GM18870 (cell line): ENCODE results near the gene ZYG11A.
"Not testable (repeated sequence)": the region's sequence is repeated elsewhere in the genome, so short reads cannot be mapped to it uniquely, and the experiment has no call there.

Experiments
- ATAC-seq: cut with Tn5 transposase; IDR thresholded peaks from one replicate; pipeline ENCODE4 v1.9.1; 2021; ENCODE audit warnings: moderate library complexity; ENCODE audit not compliant: unreplicated experiment

The ZYG11A gene

DNA sequence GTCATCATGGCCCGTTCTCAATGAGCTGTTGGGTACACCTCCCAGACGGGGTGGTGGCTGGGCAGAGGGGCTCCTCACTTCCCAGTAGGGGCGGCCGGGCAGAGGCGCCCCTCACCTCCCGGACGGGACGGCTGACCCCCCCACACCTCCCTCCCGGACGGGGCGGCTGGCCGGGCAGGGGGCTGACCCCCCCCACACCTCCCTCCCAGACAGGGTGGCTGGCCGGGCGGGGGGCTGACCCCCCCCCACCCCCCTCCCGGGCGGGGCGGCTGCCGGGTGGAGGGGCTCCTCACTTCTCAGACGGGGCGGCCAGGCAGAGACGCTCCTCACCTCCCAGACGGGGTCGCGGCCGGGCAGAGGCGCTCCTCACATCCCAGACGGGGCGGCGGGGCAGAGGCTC lies 27.2 kb downstream of the ZYG11A start:
- not testable (repeated sequence) for ATAC-seq

DNA sequence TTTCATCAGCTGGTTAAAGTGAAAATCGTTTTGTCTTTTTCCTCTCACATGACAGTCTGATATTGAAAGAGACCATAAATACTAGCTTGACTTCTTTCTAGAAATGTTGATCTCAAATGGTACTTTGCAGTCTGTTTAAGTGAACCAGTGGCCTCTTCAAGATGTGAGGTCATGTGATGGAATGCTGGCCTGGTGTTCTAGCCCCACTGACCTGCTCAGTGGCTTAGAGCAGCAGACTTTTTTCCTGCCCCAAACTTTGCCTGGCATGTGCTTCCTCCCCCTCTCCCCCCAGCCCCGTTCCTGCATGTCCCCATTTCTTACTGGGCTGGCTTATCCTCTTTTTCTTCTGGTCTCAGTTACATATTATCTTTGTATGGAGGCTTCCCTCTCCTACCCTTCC lies 34.3 kb downstream of the ZYG11A start:
- ATAC-seq, result no peak

DNA sequence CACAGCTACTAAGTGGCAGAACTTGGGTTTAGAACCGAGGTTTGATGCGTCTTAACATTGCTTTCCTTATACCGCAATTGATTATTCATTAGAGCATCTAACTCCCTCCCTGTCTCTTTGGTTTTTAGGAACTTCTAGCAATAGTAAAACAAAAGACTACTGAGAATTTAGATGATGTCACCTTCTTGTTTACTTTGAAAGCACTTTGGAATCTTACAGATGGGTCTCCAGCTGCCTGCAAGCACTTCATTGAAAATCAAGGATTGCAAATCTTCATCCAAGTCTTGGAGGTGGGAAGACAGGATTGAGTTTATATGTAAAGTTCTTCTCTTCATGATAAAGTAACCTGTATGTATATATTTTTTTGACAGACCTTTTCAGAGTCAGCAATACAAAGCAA lies 35.0 kb downstream of the ZYG11A start:
- ATAC-seq, result no peak

GRCh38 chr1:52880206-52880605 lies 37.6 kb downstream of the ZYG11A start:
- no peak for ATAC-seq

GRCh38 chr1:52887483-52887882 lies 44.9 kb downstream of the ZYG11A start:
- no peak for ATAC-seq

DNA sequence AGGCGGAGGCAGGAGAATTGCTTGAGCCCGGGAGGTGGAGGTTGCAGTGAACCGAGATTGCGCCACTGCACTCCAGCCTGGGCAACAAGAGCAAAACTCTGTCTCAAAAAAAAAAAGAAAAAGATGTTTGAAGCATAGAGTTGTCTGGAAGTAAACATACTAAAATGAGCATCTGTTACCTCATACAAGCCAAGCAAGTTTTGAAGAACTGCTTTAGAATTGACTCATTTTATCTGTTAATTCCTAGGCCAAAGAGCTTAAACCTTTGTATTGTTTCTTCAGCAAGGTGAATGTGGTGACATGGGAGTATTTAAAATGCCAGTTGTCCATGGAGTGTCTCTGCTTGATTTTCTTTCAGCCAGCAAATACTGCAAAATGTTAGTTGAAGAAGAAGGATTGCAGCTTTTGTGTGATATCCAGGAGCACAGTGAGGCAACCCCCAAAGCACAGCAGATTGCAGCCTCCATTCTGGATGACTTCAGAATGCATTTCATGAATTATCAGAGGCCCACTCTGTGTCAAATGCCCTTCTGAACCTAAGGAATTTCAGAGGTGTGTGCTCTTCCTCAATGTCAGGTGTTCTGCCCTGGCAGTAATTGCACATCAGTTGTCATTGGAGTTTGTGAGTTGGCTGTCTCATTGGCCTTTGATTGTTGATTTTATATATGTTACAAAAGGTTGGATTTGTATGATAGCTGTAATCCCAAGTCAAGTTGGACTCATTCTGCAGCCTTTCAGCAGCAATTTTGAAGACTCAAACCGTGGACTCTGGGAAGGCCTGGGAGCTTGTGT lies 50.1 kb downstream of the ZYG11A start:
- ATAC-seq, result no peak

- ATAC-seq, result no peak
These were observed 56.9 kb downstream of the ZYG11A start for GRCh38 chr1:52899445-52899894.

- ATAC-seq, result no peak
These were observed 57.8 kb downstream of the ZYG11A start for GRCh38 chr1:52900402-52900801.

DNA sequence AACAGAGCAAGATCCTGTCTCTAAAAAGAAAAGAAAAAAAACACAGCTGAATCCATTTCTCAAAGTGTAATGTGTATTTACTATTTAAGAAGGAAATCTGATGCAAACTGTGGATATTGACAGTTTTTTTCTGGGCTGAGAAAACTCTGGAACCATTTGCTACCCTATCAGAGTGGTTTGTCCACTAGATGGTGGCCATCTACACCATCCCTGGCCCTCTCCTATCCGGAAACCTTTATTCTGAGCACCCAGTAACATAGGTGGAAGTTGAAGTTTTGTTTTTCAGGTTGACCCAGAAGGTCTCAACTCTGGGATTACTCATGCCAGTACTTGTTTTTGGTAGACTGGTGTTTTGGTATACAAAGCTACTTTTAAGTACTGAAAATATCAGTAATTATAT lies 58.8 kb downstream of the ZYG11A start:
- ATAC-seq, result no peak

GRCh38 chr1:52904208-52904926 lies 61.8 kb downstream of the ZYG11A start:
- no peak for ATAC-seq

DNA sequence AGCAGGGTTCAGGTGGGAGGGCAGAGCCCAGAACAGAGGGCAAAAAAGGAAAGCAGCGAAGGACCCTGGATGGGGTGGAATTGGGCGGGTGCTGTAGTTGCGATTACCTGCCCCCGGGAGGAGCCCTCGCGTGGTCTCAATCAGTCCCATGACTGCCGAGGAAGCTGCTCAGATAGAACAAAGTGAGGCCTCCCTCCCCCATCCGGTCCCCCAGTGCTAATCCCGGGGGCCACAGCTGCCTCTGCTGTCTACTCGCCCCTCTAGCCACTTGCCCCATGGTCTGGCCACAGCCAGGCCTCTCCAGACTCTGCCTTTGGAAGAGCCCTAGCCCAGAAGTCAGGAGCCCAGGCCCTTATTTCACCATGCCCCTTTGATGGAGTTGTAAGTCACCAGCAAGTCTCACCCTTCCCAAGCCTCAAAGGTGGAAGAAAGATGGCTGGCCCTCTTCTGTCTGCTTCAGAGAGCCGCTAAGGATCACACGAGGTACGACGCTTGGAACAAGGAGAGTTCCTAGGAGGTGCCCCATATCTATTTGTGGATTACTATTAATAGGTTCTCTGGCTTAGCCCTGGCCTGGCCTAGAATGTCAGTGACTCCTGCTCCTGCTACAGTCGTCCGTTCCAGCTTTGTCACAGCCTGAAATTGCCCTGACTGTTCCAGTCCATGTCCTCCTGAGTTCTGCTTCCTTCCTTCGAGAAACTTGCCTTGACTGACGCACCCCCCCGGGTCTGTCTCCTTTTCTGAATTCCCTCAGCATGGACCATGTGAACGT lies 62.6 kb downstream of the ZYG11A start:
- no peak for ATAC-seq

DNA sequence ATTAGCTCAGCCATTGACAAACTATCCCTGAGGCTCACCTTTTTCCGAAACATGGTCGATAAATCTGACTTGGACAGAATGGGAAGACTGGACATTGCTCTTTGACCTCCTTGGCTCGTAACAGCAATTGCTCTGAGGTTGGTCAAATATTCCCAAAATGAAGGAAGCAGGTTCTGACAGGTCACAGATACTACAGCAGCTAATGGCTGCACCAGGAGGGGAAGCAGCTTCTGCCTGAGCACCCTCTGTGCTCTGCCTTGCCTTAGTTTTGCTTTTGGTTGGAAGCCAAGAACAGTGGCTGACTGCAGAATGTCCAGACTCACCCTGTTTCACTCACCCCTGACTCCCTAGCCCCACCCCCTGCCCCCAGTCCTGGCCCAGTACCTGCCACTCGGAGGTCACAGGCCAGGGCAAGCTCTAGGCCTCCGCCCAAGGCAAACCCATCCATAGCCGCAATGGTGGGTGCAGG lies 63.6 kb downstream of the ZYG11A start:
- ATAC-seq, result no peak

- ATAC-seq, result no peak
These were observed 64.7 kb downstream of the ZYG11A start for GRCh38 chr1:52907068-52907811.

- no peak for ATAC-seq
These were observed 65.2 kb downstream of the ZYG11A start for GRCh38 chr1:52907812-52908153.

DNA sequence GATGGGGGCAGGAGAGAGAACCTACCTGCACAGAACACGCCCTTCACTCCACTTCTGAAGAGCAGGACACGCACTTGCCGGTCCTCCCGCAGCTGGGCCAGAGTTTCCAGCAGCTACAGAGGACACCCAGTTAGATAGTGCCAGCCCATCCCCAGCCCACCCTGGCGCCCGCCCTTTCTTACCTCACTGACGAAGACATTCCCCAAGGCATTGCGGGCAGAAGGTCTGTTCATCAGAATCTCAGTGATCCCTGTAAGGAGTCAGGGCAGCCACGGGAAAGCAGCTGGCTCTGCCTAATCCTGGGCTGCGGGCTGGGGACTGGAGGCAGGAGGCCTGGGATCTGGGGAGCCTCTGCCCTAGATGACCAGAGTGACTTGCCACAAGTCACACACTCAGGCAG lies 69.0 kb downstream of the ZYG11A start:
- ATAC-seq, result no peak

GRCh38 chr1:52913014-52913413 lies 70.5 kb downstream of the ZYG11A start:
- no peak for ATAC-seq

DNA sequence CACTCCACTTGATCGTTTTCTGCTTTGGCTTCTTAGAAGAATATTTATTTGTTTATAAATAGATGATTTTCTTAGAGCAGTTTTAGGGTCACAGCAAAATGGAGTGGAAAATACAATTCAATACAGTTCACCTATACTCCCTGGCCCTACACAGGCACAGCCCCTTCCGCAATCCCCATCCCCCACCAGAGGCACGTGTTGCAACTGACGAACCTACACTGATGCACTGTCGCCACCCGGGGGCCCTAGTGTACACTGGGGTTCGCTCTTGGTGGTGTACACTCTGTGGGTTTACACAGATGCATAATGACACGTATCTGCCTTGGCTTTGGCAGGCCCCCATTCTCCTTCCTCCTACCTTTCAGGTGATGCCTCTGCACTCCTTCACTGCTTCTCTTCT lies 71.0 kb downstream of the ZYG11A start:
- ATAC-seq, result no peak

- ATAC-seq, result no peak
These were observed 71.9 kb downstream of the ZYG11A start for GRCh38 chr1:52914463-52914862.

- ATAC-seq, result no peak
These were observed 72.8 kb downstream of the ZYG11A start for GRCh38 chr1:52915211-52915854.

DNA sequence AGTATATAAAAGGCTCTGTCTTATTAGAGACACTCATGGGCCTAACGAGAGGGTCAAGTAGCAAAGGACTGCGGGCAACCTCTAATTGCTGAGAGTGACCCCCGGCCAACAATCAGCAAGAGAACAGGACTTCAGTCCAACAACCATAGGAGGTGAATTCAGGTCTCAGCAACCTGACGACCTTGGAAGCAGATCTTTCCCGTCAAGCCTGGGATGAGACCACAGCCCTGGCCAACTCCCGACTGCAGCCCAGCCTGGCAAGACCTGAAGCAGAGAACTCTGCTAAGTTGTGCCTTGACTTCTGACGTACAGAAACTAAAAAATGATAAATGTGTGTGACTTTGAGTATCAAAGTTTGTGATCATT lies 73.3 kb downstream of the ZYG11A start:
- ATAC-seq, result no peak
